ENCODE data around the gene KDM5A.
"Not testable (repeated sequence)": the region's sequence is repeated elsewhere in the genome, so short reads cannot be mapped to it uniquely, and the experiment has no call there.

DNA sequence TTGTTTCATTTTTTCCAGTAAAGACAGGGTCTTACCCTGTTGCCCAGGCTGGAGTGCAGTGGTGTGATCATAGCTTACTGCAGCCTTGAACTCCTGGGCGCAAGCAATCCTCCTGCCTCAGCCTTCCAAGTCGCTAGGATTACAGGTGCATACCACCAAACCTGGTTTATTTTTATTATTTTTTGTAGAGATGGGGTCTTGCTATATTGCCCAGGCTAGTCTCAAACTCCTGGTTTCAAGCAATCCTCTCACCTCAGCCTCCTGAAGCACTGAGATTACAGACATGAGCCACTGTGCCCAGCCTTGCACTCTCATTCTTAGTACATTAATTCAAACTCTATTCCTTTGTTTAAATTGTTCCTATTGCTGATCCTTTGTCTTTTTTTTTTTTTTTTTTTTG, 46.6 kb upstream of the KDM5A start:
- not testable (repeated sequence) for TF ChIP-seq RAD21 (IDR thresholded peaks at IDR 0.05; ENCODE audit: low read length); FOXM1 (IDR thresholded peaks at IDR 0.05; ENCODE audit: low read depth); SMC3 (IDR thresholded peaks at IDR 0.05; ENCODE audit: low read depth, low read length); POLR2AphosphoS5 (IDR thresholded peaks at IDR 0.05; ENCODE audit: low read depth, low read length); JUND (IDR thresholded peaks at IDR 0.05); EP300 (IDR thresholded peaks at IDR 0.05; ENCODE audit: borderline replicate concordance in 1 of 2, low read depth in 1 of 2, low read length in 1 of 2); GATA2 (CRISPR knock-in tag; IDR thresholded peaks at IDR 0.05)
- TF ChIP-seq, protein P1, sequence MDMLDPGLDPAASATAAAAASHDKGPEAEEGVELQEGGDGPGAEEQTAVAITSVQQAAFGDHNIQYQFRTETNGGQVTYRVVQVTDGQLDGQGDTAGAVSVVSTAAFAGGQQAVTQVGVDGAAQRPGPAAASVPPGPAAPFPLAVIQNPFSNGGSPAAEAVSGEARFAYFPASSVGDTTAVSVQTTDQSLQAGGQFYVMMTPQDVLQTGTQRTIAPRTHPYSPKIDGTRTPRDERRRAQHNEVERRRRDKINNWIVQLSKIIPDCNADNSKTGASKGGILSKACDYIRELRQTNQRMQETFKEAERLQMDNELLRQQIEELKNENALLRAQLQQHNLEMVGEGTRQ (IDR thresholded peaks at IDR 0.05; ENCODE audit: borderline replicate concordance, low read depth, low read length): not testable (repeated sequence)
- TF ChIP-seq, protein P2, sequence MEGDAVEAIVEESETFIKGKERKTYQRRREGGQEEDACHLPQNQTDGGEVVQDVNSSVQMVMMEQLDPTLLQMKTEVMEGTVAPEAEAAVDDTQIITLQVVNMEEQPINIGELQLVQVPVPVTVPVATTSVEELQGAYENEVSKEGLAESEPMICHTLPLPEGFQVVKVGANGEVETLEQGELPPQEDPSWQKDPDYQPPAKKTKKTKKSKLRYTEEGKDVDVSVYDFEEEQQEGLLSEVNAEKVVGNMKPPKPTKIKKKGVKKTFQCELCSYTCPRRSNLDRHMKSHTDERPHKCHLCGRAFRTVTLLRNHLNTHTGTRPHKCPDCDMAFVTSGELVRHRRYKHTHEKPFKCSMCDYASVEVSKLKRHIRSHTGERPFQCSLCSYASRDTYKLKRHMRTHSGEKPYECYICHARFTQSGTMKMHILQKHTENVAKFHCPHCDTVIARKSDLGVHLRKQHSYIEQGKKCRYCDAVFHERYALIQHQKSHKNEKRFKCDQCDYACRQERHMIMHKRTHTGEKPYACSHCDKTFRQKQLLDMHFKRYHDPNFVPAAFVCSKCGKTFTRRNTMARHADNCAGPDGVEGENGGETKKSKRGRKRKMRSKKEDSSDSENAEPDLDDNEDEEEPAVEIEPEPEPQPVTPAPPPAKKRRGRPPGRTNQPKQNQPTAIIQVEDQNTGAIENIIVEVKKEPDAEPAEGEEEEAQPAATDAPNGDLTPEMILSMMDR (IDR thresholded peaks at IDR 0.05): not testable (repeated sequence)
- TF ChIP-seq, protein P3, sequence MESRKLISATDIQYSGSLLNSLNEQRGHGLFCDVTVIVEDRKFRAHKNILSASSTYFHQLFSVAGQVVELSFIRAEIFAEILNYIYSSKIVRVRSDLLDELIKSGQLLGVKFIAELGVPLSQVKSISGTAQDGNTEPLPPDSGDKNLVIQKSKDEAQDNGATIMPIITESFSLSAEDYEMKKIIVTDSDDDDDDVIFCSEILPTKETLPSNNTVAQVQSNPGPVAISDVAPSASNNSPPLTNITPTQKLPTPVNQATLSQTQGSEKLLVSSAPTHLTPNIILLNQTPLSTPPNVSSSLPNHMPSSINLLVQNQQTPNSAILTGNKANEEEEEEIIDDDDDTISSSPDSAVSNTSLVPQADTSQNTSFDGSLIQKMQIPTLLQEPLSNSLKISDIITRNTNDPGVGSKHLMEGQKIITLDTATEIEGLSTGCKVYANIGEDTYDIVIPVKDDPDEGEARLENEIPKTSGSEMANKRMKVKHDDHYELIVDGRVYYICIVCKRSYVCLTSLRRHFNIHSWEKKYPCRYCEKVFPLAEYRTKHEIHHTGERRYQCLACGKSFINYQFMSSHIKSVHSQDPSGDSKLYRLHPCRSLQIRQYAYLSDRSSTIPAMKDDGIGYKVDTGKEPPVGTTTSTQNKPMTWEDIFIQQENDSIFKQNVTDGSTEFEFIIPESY (IDR thresholded peaks at IDR 0.05; ENCODE audit: borderline replicate concordance, low read depth): not testable (repeated sequence)
- TF ChIP-seq, protein P4, sequence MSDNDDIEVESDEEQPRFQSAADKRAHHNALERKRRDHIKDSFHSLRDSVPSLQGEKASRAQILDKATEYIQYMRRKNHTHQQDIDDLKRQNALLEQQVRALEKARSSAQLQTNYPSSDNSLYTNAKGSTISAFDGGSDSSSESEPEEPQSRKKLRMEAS (IDR thresholded peaks at IDR 0.05; ENCODE audit: low read depth): not testable (repeated sequence)
